Measurements from ENCODE around the gene OSBPL5.

The OSBPL5 gene

DNA sequence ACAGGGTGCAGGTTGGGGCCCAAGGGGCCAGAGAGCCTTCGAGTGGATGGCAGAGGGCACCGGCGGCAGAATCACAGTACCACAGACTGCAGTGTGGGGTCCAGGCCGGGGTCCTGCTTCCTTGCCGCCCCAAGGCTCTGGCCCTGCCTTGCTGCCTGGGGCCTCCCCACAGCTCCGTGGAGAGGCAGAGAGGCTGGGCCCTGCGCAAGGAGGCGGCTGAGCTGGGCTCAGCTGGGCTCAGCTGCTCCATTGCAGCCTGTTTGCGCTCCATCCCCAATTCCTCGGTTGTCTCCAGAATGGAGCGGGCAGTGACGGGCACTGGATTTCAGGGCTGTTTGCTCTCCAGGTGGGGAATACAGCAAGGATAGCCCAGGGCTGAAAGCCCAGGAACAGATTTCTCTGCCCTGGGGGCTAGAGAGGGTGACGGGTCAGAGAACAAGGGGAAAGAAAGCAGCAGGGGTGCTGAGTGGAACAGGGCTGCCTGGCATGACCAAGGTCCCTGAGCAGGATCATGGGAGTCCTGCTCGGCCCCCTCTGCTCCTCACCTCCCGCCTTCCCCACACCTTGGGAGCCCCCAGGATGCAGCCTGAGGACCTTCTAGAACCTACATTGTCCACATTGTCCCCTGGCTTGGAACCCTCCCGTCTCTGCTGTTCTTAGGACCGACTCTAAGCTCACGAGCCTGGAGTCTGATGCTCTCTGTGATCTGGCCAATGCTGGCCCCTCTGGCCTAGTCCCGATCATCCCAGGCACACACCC, 34.6 kb upstream of the OSBPL5 start:
- Histone ChIP-seq H3K27me3 (ENCODE audit: insufficient read depth, low read length, poor library complexity, severe bottlenecking) (no peaks in the 10 kb centered on the region), H3K4me1 (ENCODE audit: insufficient read depth, low read length, poor library complexity, severe bottlenecking) (peaks cover 14% of the 10 kb centered on the region), H3K9me2 (replicated peaks; ENCODE audit: low read depth, low read length) (no peaks in the 10 kb centered on the region), H3F3A (ENCODE audit: low read depth) (no peaks in the 10 kb centered on the region), H2AFZ (ENCODE audit: low read length) (no peak overlapping the region), H3K4me3 (ENCODE audit: low read length, poor library complexity, severe bottlenecking) (no peak overlapping the region), H4K20me1 (ENCODE audit: insufficient read depth, low read length, poor library complexity, severe bottlenecking) (no peaks in the 10 kb centered on the region), H3K36me3 (ENCODE audit: insufficient read depth, low read length) (no peaks in the 10 kb centered on the region), H3K9ac (ENCODE audit: low read depth, low read length, poor library complexity, severe bottlenecking) (no peak overlapping the region), H3K79me2 (ENCODE audit: insufficient read depth, low read length) (no peaks in the 10 kb centered on the region), H3K9me3 (ENCODE audit: insufficient read depth, low read depth, low read length) (no peaks in the 10 kb centered on the region), H3K4me2 (ENCODE audit: low read depth, low read length, poor library complexity, severe bottlenecking) (no peak overlapping the region)
- TF ChIP-seq, protein P1, sequence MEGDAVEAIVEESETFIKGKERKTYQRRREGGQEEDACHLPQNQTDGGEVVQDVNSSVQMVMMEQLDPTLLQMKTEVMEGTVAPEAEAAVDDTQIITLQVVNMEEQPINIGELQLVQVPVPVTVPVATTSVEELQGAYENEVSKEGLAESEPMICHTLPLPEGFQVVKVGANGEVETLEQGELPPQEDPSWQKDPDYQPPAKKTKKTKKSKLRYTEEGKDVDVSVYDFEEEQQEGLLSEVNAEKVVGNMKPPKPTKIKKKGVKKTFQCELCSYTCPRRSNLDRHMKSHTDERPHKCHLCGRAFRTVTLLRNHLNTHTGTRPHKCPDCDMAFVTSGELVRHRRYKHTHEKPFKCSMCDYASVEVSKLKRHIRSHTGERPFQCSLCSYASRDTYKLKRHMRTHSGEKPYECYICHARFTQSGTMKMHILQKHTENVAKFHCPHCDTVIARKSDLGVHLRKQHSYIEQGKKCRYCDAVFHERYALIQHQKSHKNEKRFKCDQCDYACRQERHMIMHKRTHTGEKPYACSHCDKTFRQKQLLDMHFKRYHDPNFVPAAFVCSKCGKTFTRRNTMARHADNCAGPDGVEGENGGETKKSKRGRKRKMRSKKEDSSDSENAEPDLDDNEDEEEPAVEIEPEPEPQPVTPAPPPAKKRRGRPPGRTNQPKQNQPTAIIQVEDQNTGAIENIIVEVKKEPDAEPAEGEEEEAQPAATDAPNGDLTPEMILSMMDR (conservative IDR thresholded peaks at IDR 0.05; ENCODE audit: low read length): no peak
- TF ChIP-seq EZH2phosphoT487 (IDR thresholded peaks at IDR 0.05; ENCODE audit: borderline replicate concordance): no peak

DNA sequence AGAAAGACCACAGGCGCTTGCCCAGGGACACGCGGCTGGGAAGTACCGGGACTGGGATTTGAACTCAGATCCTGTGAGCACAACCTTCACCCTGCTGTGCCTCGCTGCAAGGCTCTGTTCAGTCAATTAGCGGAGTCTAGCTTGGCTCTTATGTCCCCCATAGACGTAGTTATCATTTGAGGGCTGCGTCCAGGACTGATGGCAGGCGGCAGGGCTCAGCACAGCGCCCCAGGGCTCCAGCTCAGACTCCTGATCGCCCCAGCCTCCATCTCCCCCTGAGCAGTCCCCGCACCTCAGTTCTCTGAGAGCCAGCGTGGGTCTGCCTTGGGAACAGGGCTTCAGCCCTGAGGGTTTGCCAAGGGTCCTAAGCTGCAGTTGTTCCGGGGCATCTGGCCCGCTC, 33.7 kb upstream of the OSBPL5 start:
- H3K79me2 ChIP-seq (ENCODE audit: insufficient read depth, low read length): no peaks in the 10 kb centered on the region
- H3K36me3 ChIP-seq (ENCODE audit: insufficient read depth, low read length): no peaks in the 10 kb centered on the region
- H3K9ac ChIP-seq (ENCODE audit: low read depth, low read length, poor library complexity, severe bottlenecking): no peak overlapping the region
- no peaks in the 10 kb centered on the region for H4K20me1 ChIP-seq (ENCODE audit: insufficient read depth, low read length, poor library complexity, severe bottlenecking)
- TF ChIP-seq, protein P1 (conservative IDR thresholded peaks at IDR 0.05; ENCODE audit: low read length): no peak
- no peak for TF ChIP-seq EZH2phosphoT487 (IDR thresholded peaks at IDR 0.05; ENCODE audit: borderline replicate concordance)
- no peaks in the 10 kb centered on the region for H3K27me3 ChIP-seq (ENCODE audit: insufficient read depth, low read length, poor library complexity, severe bottlenecking)
- H3F3A ChIP-seq (ENCODE audit: low read depth): no peaks in the 10 kb centered on the region
- no peaks in the 10 kb centered on the region for H3K9me3 ChIP-seq (ENCODE audit: insufficient read depth, low read depth, low read length)
- H3K4me2 ChIP-seq (ENCODE audit: low read depth, low read length, poor library complexity, severe bottlenecking): no peak overlapping the region
- H3K9me2 ChIP-seq (replicated peaks; ENCODE audit: low read depth, low read length): no peaks in the 10 kb centered on the region
- H3K4me1 ChIP-seq (ENCODE audit: insufficient read depth, low read length, poor library complexity, severe bottlenecking): peaks cover 14% of the 10 kb centered on the region
- H2AFZ ChIP-seq (ENCODE audit: low read length): no peak overlapping the region
- no peak overlapping the region for H3K4me3 ChIP-seq (ENCODE audit: low read length, poor library complexity, severe bottlenecking)

DNA sequence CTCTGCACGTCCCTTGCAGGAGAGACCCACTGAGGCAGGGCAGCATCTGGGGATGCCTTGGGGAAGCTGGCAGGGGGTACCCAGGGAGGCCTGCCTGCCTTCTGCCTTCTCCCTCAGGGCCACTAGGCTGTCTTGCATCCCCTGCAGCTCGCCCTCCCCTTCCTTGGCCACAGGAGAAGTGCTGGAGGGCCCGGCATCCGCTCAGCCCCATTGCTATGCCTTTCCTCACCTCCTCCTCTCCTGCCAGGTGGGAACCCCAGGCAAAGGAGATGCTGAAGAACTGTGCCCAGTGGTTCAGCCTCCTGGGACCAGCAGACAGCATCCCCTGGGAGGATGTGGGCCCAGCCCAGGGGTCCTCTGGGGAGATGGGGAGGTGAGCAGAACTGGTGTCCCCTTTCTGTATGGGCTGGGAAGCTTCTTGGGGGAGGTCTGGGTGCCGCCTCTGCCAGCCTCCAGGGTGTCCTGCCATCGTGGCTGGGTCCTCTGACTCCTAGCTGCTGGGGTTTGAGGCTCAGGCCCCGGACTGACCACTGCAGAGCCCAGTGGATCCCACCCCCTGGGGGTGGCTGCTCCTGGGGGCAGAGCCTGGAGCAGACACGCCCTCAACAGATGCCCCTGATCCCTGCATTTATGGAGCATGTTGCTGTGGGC, 32.9 kb upstream of the OSBPL5 start:
- Histone ChIP-seq H3K36me3 (ENCODE audit: insufficient read depth, low read length) (no peaks in the 10 kb centered on the region), H2AFZ (ENCODE audit: low read length) (no peak overlapping the region), H3K9ac (ENCODE audit: low read depth, low read length, poor library complexity, severe bottlenecking) (no peak overlapping the region), H3K9me3 (ENCODE audit: insufficient read depth, low read depth, low read length) (no peaks in the 10 kb centered on the region), H3K27me3 (ENCODE audit: insufficient read depth, low read length, poor library complexity, severe bottlenecking) (no peaks in the 10 kb centered on the region), H3F3A (ENCODE audit: low read depth) (no peaks in the 10 kb centered on the region), H4K20me1 (ENCODE audit: insufficient read depth, low read length, poor library complexity, severe bottlenecking) (no peaks in the 10 kb centered on the region), H3K9me2 (replicated peaks; ENCODE audit: low read depth, low read length) (no peaks in the 10 kb centered on the region), H3K4me1 (ENCODE audit: insufficient read depth, low read length, poor library complexity, severe bottlenecking) (peaks cover 14% of the 10 kb centered on the region), H3K4me2 (ENCODE audit: low read depth, low read length, poor library complexity, severe bottlenecking) (no peak overlapping the region), H3K79me2 (ENCODE audit: insufficient read depth, low read length) (no peaks in the 10 kb centered on the region), H3K4me3 (ENCODE audit: low read length, poor library complexity, severe bottlenecking) (no peak overlapping the region)
- TF ChIP-seq, protein P1 (conservative IDR thresholded peaks at IDR 0.05; ENCODE audit: low read length): no peak
- TF ChIP-seq EZH2phosphoT487 (IDR thresholded peaks at IDR 0.05; ENCODE audit: borderline replicate concordance): no peak

Data from Loucy (cell line).